Muscle of leg (tissue), 11 donors: ENCODE measurements around the gene PLEKHM2. TPM values are rescaled to one million over a fixed set of nuclear protein-coding genes. Genes with fewer than 3 reads are reported as not detected.

Experiments used
- DNase-seq: peaks from one replicate; pipeline ENCODE4 v3.0.0; 2013
- H3K27ac ChIP-seq: one replicate; pipeline ENCODE4 v1.5.1; 2013; ENCODE audit warnings: mild to moderate bottlenecking, low read length, control low read depth
- H3K27me3 ChIP-seq: one replicate; pipeline ENCODE4 v1.6.1; 2013; ENCODE audit warnings: low read length; ENCODE audit not compliant: control insufficient read depth, insufficient read depth
- H3K36me3 ChIP-seq: one replicate; pipeline ENCODE4 v1.6.1; 2013; ENCODE audit warnings: low read length; ENCODE audit not compliant: control insufficient read depth, insufficient read depth
- H3K4me1 ChIP-seq: one replicate; pipeline ENCODE4 v1.6.1; 2013; ENCODE audit warnings: low read length; ENCODE audit not compliant: control insufficient read depth, insufficient read depth
- H3K4me3 ChIP-seq: one replicate; pipeline ENCODE4 v1.5.1; 2013; ENCODE audit warnings: low read length, control low read depth
- H3K9me3 ChIP-seq: replicated peaks from 2 replicates; pipeline ENCODE4 v1.6.1; 2013; ENCODE audit warnings: low read depth, low read length; ENCODE audit not compliant: control insufficient read depth
- WGBS: methylation state at CpG from one replicate; pipeline ENCODE4 v1.1.5; 2013; ENCODE audit warnings: missing lambda C conversion rate; ENCODE audit not compliant: insufficient coverage; 5-methylcytosine and 5-hydroxymethylcytosine counted together
- polyA plus RNA-seq, 8 donors: library from polyadenylated mRNA; unstranded; fragments of 120-200 nt; gene quantifications; one replicate each; pipeline versions ENCODE4 v1.2.1 to v1.2.3, GENCODE V29; 2013; ENCODE audit warnings: inconsistent platforms in 1 of 8, low replicate concordance in 1 of 8; ENCODE audit not compliant: insufficient read length in 8 of 8, insufficient read depth in 1 of 8
- total RNA-seq: library from RNA; stranded (reverse); fragments of 120-200 nt; gene quantifications from one replicate; pipeline ENCODE4 v1.2.4, GENCODE V29; 2013

Gene PLEKHM2
- total and polyA plus RNA-seq, 9 donors: 29.9 to 55.6 (median 50.2) TPM

DNA sequence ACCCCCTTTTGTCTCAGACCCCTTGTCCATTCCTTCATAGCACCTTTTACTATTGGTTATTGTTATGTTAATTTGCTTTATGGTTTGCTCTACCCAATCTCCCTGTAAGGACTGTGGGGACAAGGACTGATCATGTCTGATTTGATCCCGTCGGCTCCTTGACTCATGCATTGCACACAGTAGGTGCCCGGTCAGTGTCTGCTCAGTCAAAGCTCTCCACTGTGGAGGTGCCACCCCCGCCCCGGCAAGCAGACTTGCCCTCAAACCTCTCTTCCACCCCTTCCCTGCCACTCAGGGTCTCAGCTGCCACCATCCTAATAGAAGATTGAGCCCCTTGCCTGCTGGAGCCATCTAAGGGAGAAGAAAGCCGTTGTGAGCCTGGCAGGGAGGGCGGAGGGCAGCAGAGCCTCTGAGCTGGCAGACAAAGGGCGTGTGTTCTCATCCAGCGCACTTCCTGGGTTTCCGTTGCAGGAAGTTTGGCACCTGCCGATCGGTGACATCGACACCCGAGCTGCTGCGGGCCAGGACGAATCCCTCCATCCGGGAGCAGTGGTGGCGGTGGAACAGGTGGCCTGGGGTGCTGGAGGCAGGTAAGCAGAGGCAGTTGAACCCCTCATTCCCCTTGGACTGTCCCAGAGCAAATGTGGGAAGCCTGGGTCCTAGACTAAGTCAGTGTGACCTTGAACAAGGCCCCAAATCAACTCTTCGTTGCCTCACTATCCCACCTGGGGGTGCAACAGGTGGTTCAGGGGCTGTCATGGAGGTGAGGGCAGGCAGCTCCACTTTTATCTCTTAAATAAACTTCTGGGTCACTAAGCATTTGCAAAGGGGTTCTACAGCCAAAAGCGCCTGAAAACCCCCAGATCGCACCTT is 72.3 kb downstream of the PLEKHM2 start:
- H3K27me3 ChIP-seq: peaks cover 32% of the 10 kb centered on the region

GRCh38 chr1:15757016-15757543 is 73.0 kb downstream of the PLEKHM2 start:
- H3K36me3 ChIP-seq: no peaks in the 10 kb centered on the region
- H3K4me1 ChIP-seq: peaks cover 47% of the 10 kb centered on the region
- H3K27ac ChIP-seq: no peak overlapping the region
- no peaks in the 10 kb centered on the region for H3K9me3 ChIP-seq
- 56% methylated on average over 6 of the region's 9 CpGs for WGBS
- H3K27me3 ChIP-seq: peaks cover 32% of the 10 kb centered on the region
- no peak overlapping the region for H3K4me3 ChIP-seq
- no peak for DNase-seq

More for the DNA sequence above, 72.3 kb downstream of the PLEKHM2 start:
- peaks cover 47% of the 10 kb centered on the region for H3K4me1 ChIP-seq
- H3K36me3 ChIP-seq: no peaks in the 10 kb centered on the region
- H3K27ac ChIP-seq: no peak overlapping the region
- no peak overlapping the region for H3K4me3 ChIP-seq
- DNase-seq: no peak
- 37% methylated on average over 16 of the region's 21 CpGs for WGBS
- no peaks in the 10 kb centered on the region for H3K9me3 ChIP-seq

DNA sequence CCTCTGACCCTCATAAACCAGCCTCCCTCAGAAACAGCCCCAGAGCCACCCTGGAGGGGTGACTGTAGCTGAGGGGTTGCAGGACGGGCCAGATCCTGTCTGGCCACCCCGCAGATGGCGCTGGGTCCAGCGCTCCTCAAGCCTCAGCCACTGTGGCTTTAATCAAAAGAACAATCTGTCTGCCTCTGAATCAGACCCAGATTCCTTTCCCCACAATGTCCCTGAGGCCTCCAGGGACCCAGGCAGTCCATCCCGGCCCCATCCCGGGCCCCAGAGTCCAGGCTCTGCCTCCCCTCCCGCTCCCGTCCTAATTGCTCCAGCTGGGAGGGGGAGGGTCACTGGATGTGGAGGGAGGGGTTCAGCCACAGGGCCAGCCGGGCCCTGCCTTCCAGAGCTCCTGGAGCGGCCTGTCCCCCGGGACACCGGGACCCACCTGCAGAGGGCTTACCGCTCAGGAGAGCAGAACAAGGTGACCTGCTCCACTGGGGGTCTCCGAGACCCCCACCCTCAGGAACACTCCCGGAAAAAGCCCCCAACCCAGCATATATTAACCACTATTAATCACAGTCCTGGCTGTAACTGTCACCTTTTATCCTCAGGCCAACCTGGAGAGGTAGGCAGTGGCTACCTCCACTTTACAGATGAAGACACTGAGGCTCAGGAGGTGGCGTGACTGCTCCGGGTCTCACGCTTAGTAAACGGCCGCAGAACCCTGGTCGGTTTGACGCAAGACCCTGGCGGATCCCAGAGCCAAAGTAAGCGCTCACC is 73.6 kb downstream of the PLEKHM2 start:
- no peaks in the 10 kb centered on the region for H3K9me3 ChIP-seq
- no peak overlapping the region for H3K27ac ChIP-seq
- no peaks in the 10 kb centered on the region for H3K36me3 ChIP-seq
- peak overlapping the region; percentile 19 for H3K4me3 ChIP-seq
- peak; percentile 54 for DNase-seq
- WGBS: 9% methylated on average over 16 of the region's 24 CpGs
- H3K4me1 ChIP-seq: peaks cover 47% of the 10 kb centered on the region
- H3K27me3 ChIP-seq: peaks cover 32% of the 10 kb centered on the region

DNA sequence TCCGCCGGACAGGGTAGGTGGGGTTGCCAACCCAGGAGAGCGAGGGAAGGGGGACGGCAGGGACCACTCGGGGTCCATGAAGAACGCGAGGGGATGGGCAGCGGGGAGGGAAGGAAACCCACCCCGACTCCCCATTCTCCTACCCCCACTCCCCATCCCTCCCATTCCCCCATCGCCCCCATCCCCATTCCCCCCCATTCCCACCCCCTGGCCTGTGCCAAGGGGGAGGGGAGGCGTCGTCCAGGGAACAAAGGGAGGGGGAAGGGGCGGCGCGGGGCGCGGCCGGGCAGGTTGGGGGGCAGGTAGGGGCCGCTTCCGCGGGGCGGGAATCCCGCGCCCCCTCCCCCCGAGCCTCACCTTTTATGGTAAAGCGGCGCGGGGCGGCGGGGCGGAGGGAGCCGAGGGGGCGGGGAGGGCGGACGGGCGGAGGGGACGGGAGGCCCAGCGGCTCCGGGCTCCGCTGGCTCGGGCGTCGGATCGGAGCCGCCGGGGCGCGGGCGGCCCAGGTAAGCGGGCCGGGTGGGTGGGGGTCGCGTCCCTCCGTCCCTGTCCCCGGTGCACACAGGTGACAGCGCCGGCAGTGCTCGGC is 74.3 kb downstream of the PLEKHM2 start, which contains the start of gene FBLIM1:
FBLIM1 (plus strand) TSS at position 453 of the 589 bp plus-strand sequence. CDS start 6,189 bp downstream, outside the sequence.
- Histone ChIP-seq H3K36me3 (no peaks in the 10 kb centered on the region), H3K27ac (peak within 1 kb of the TSS; percentile 78), H3K4me3 (peak within 1 kb of the TSS; percentile 64), H3K27me3 (peaks cover 32% of the 10 kb centered on the region), H3K4me1 (peaks cover 47% of the 10 kb centered on the region), H3K9me3 (no peaks in the 10 kb centered on the region)
- no peak for DNase-seq
- WGBS: under 1% methylated on average over 26 of the region's 58 CpGs

GRCh38 chr1:15758953-15759661 is 75.0 kb downstream of the PLEKHM2 start:
- Histone ChIP-seq H3K27ac (peak overlapping the region; percentile 78), H3K36me3 (no peaks in the 10 kb centered on the region), H3K4me1 (peaks cover 47% of the 10 kb centered on the region), H3K27me3 (peaks cover 32% of the 10 kb centered on the region), H3K9me3 (no peaks in the 10 kb centered on the region), H3K4me3 (peak overlapping the region; percentile 64)
- peak; percentile 60 for DNase-seq
- under 1% methylated on average over 51 of the region's 58 CpGs for WGBS

- H3K4me1 ChIP-seq: peaks cover 49% of the 10 kb centered on the region
Measured at GRCh38 chr1:15760520-15761211, 76.5 kb downstream of the PLEKHM2 start.

GRCh38 chr1:15761366-15762128 is 77.4 kb downstream of the PLEKHM2 start:
- Histone ChIP-seq H3K9me3 (no peaks in the 10 kb centered on the region), H3K4me3 (no peak overlapping the region), H3K36me3 (peaks cover 13% of the 10 kb centered on the region), H3K27ac (peak overlapping the region; percentile 75), H3K4me1 (peaks cover 41% of the 10 kb centered on the region), H3K27me3 (peaks cover 32% of the 10 kb centered on the region)
- DNase-seq: no peak
- WGBS: no CpG with 5 or more reads among the region's 8 CpGs

More at GRCh38 chr1:15760520-15761211, 76.5 kb downstream of the PLEKHM2 start:
- H3K4me3 ChIP-seq: no peak overlapping the region
- no peaks in the 10 kb centered on the region for H3K9me3 ChIP-seq
- peak; percentile 55 for DNase-seq
- WGBS: 12% methylated on average over 8 of the region's 12 CpGs
- H3K27ac ChIP-seq: peak overlapping the region; percentile 75
- H3K27me3 ChIP-seq: peaks cover 32% of the 10 kb centered on the region
- H3K36me3 ChIP-seq: peaks cover 7% of the 10 kb centered on the region

GRCh38 chr1:15762546-15762945 is 78.4 kb downstream of the PLEKHM2 start:
- H3K4me3 ChIP-seq: no peak overlapping the region
- WGBS: 65% methylated on average over 7 of the region's 10 CpGs
- DNase-seq: no peak
- no peak overlapping the region for H3K27ac ChIP-seq
- H3K27me3 ChIP-seq: peaks cover 23% of the 10 kb centered on the region
- peaks cover 14% of the 10 kb centered on the region for H3K36me3 ChIP-seq
- H3K9me3 ChIP-seq: no peaks in the 10 kb centered on the region
- H3K4me1 ChIP-seq: peaks cover 32% of the 10 kb centered on the region
